Activated CD4-positive, alpha-beta T cell treated with anti-CD3 and anti-CD28 coated beads, Interleukin-2, Interleukin-4, amounts not matched to agents 100 ng/mL and 50 ng/mL, durations not matched to agents 16 hours and 8 hours (primary cell): Measurements from ENCODE around the gene CYP4A22.
A peak's percentile ranks its signal among the peaks of the same experiment; 100 is the strongest.
"Not testable (repeated sequence)": the region's sequence is repeated elsewhere in the genome, so short reads cannot be mapped to it uniquely, and the experiment has no call there.

Experiments used
- DNase-seq: peaks from one replicate; pipeline ENCODE4 v3.0.0-alpha.2; 2020; ENCODE audit warnings: low spot score

Gene CYP4A22

GRCh38 chr1:47156457-47156856 lies 19.2 kb downstream of the CYP4A22 start:
- DNase-seq = not testable (repeated sequence)

- DNase-seq = not testable (repeated sequence)
These were observed 20.7 kb downstream of the CYP4A22 start for GRCh38 chr1:47157957-47158356.

- no peak for DNase-seq
These were observed 23.5 kb downstream of the CYP4A22 start for GRCh38 chr1:47160716-47161115.

- no peak for DNase-seq
These were observed 24.2 kb downstream of the CYP4A22 start for GRCh38 chr1:47161298-47162040.

GRCh38 chr1:47164552-47164951 lies 27.3 kb downstream of the CYP4A22 start:
- DNase-seq = no peak

GRCh38 chr1:47172782-47173181 lies 35.5 kb downstream of the CYP4A22 start:
- DNase-seq = no peak

- DNase-seq = no peak
These were observed 37.4 kb downstream of the CYP4A22 start for GRCh38 chr1:47174656-47175020.

- DNase-seq = peak; percentile 58
These were observed 38.1 kb downstream of the CYP4A22 start for GRCh38 chr1:47175227-47175934.

GRCh38 chr1:47178020-47178419 lies 40.8 kb downstream of the CYP4A22 start:
- DNase-seq = no peak

GRCh38 chr1:47178654-47179016 lies 41.4 kb downstream of the CYP4A22 start:
- DNase-seq = no peak

- DNase-seq = peak; percentile 83
These were observed 42.1 kb downstream of the CYP4A22 start for GRCh38 chr1:47179017-47179987.

GRCh38 chr1:47179988-47180563 lies 42.8 kb downstream of the CYP4A22 start:
- DNase-seq = no peak

- DNase-seq = no peak
These were observed 43.4 kb downstream of the CYP4A22 start for GRCh38 chr1:47180603-47181094.

- no peak for DNase-seq
These were observed 44.1 kb downstream of the CYP4A22 start for GRCh38 chr1:47181095-47181954.

- no peak for DNase-seq
These were observed 44.9 kb downstream of the CYP4A22 start for GRCh38 chr1:47181955-47182675.

- DNase-seq = no peak
These were observed 45.5 kb downstream of the CYP4A22 start for GRCh38 chr1:47182676-47183235.

GRCh38 chr1:47183308-47184089 lies 46.3 kb downstream of the CYP4A22 start:
- no peak for DNase-seq

- DNase-seq = no peak
These were observed 47.0 kb downstream of the CYP4A22 start for GRCh38 chr1:47184090-47184821.
